M059J (cell line): ENCODE measurements around the gene C11orf58. TPM values are rescaled to one million over a fixed set of nuclear protein-coding genes. Genes with fewer than 3 reads are reported as not detected.

Experiments
- DNase-seq: peaks from one replicate; pipeline ENCODE4 v3.0.0-alpha.2; 2012; ENCODE audit warnings: low read depth
- total RNA-seq: library from RNA; depleted of rRNA; stranded (reverse); fragments of >200 nt; shearing (Covaris generic); gene quantifications from 2 replicates; pipeline ENCODE4 v1.2.3, GENCODE V29; 2014

C11orf58 gene
- total RNA-seq, 1 experiment from 2014 or later: 212 TPM

- DNase-seq: no peak
Observed at GRCh38 chr11:16767957-16768356, 29.5 kb downstream of the C11orf58 start.

GRCh38 chr11:16769386-16769785 lies 30.9 kb downstream of the C11orf58 start:
- no peak for DNase-seq

- no peak for DNase-seq
Observed at GRCh38 chr11:16770016-16770415, 31.6 kb downstream of the C11orf58 start.

- no peak for DNase-seq
Observed at GRCh38 chr11:16771350-16772140, 33.1 kb downstream of the C11orf58 start.

GRCh38 chr11:16772141-16772512 lies 33.7 kb downstream of the C11orf58 start:
- DNase-seq: no peak

- no peak for DNase-seq
Observed at GRCh38 chr11:16773981-16774935, 35.8 kb downstream of the C11orf58 start.

GRCh38 chr11:16774936-16775613 lies 36.6 kb downstream of the C11orf58 start:
- DNase-seq: no peak

- no peak for DNase-seq
Observed at GRCh38 chr11:16775614-16776283, 37.3 kb downstream of the C11orf58 start.

GRCh38 chr11:16776711-16777612 lies 38.5 kb downstream of the C11orf58 start:
- DNase-seq: peak; percentile 18

GRCh38 chr11:16777613-16777975 lies 39.1 kb downstream of the C11orf58 start:
- no peak for DNase-seq

- DNase-seq: no peak
Observed at GRCh38 chr11:16778286-16778685, 39.8 kb downstream of the C11orf58 start.

- no peak for DNase-seq
Observed at GRCh38 chr11:16778876-16779275, 40.4 kb downstream of the C11orf58 start.

GRCh38 chr11:16779436-16779835 lies 41.0 kb downstream of the C11orf58 start:
- peak; percentile 22 for DNase-seq

- peak; percentile 17 for DNase-seq
Observed at GRCh38 chr11:16780146-16780545, 41.7 kb downstream of the C11orf58 start.

- no peak for DNase-seq
Observed at GRCh38 chr11:16780698-16781550, 42.5 kb downstream of the C11orf58 start.

GRCh38 chr11:16781936-16782919 lies 43.8 kb downstream of the C11orf58 start:
- no peak for DNase-seq

GRCh38 chr11:16783321-16783801 lies 44.9 kb downstream of the C11orf58 start:
- no peak for DNase-seq

GRCh38 chr11:16784097-16784496 lies 45.6 kb downstream of the C11orf58 start:
- no peak for DNase-seq
